HUES64 (cell line): ENCODE data around the gene BTG4.

Experiments used
- H3K27ac ChIP-seq: 2 replicates; pipeline ENCODE4 v1.7.0; 2013; ENCODE audit warnings: low read depth, low read length, inconsistent platforms
- H3K27me3 ChIP-seq: 2 replicates; pipeline ENCODE4 v1.6.1; 2013; ENCODE audit warnings: mild to moderate bottlenecking, low read length; ENCODE audit not compliant: insufficient read depth
- H3K36me3 ChIP-seq: 2 replicates; pipeline ENCODE4 v1.6.1; 2013; ENCODE audit warnings: mild to moderate bottlenecking, low read length; ENCODE audit not compliant: insufficient read depth
- H3K4me1 ChIP-seq: 2 replicates; pipeline ENCODE4 v1.6.1; 2013; ENCODE audit warnings: mild to moderate bottlenecking, low read length, moderate library complexity; ENCODE audit not compliant: insufficient read depth
- H3K4me3 ChIP-seq: 2 replicates; pipeline ENCODE4 v1.5.1; 2013; ENCODE audit warnings: mild to moderate bottlenecking, low read length, moderate library complexity
- H3K9ac ChIP-seq: 2 replicates; pipeline ENCODE4 v1.6.1; 2013; ENCODE audit warnings: mild to moderate bottlenecking, low read depth, low read length
- H3K9me3 ChIP-seq: 2 replicates; pipeline ENCODE4 v1.6.1; 2013; ENCODE audit warnings: low read depth, low read length; ENCODE audit not compliant: insufficient read depth
- WGBS: fragments of 150-250, 120-280 bp; methylation state at CpG from one replicate; pipeline ENCODE4 v1.1.7; 2013; ENCODE audit warnings: missing lambda C conversion rate; 5-methylcytosine and 5-hydroxymethylcytosine counted together

Gene BTG4

DNA sequence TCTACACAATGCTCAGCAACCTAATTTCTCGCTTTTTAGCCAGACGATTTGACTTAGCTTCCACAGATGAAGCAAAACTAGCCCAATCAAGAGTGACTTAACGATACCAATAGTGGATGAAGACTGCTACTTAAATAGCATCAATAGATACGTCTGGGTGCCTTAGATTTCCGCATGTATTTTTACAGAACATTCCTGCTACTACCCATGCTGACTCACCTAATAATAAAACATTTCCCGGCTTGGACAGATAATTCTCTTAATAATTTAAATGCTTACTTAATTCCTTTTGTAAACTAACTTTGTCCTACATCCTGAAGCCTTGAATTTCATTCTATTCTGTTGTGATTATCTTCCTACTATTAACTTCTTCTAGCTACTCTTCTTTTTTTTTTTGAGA is 23.1 kb upstream of the BTG4 start:
- Histone ChIP-seq H3K27ac (no peak overlapping the region), H3K9ac (no peak overlapping the region), H3K9me3 (no peaks in the 10 kb centered on the region; the same call in 1 of the 2 replicates), H3K36me3 (no peaks in the 10 kb centered on the region), H3K4me1 (peaks cover 25% of the 10 kb centered on the region; the same call in 1 of the 2 replicates), H3K4me3 (no peak overlapping the region), H3K27me3 (peaks cover 25% of the 10 kb centered on the region)
- 93% methylated on average over 6 of the region's 6 CpGs for WGBS

GRCh38 chr11:111532365-111532709 is 20.2 kb upstream of the BTG4 start:
- H3K27ac ChIP-seq, result no peak overlapping the region
- WGBS, result 80% methylated on average over 5 of the region's 5 CpGs
- peaks cover 18% of the 10 kb centered on the region; the same call in 1 of the 2 replicates for H3K4me1 ChIP-seq
- H3K9me3 ChIP-seq, result no peaks in the 10 kb centered on the region
- no peak overlapping the region for H3K9ac ChIP-seq
- no peak overlapping the region for H3K4me3 ChIP-seq
- H3K27me3 ChIP-seq, result peaks cover 4% of the 10 kb centered on the region; the same call in 1 of the 2 replicates
- H3K36me3 ChIP-seq, result no peaks in the 10 kb centered on the region

DNA sequence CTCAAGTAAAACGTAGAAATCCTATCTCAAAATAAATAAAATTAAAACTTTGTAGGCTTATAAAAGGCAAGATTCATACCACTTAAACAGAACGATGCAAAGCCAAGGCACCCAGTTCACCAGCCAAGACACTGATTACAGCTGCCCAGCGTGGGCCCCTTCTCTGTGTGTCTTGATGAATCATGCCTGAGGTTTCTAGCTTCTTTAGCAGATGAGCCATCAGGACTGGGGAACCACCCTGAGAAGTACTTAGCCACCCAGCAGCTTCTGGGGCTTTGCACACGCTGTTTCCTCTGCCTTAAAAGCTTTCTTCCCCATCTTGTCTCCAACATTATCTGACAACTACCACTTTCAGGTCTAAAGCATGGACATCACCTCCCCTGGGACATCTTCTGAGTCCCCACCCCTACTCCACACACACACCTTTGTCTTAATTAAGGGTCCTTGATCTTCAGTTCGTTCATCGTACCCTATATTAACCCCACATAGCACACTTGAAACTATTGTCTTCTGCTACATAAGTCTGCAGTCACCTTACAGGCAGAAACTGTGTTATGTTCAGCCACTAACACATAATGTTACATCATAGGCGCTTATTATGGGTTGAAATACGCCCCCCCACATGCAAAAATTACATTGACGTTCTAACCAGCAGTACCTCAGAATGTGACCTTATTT is 19.6 kb upstream of the BTG4 start:
- 77% methylated on average over 9 of the region's 9 CpGs for WGBS

GRCh38 chr11:111531136-111531535 is 18.9 kb upstream of the BTG4 start:
- H3K9me3 ChIP-seq, result no peaks in the 10 kb centered on the region
- H3K36me3 ChIP-seq, result no peaks in the 10 kb centered on the region
- H3K27ac ChIP-seq, result no peak overlapping the region
- peaks cover 18% of the 10 kb centered on the region; the same call in 1 of the 2 replicates for H3K4me1 ChIP-seq
- H3K9ac ChIP-seq, result no peak overlapping the region
- no peaks in the 10 kb centered on the region; the same call in 1 of the 2 replicates for H3K27me3 ChIP-seq
- no peak overlapping the region for H3K4me3 ChIP-seq

More for the DNA sequence above, 19.6 kb upstream of the BTG4 start:
- no peak overlapping the region for H3K27ac ChIP-seq
- H3K36me3 ChIP-seq, result no peaks in the 10 kb centered on the region
- no peaks in the 10 kb centered on the region for H3K9me3 ChIP-seq
- peaks cover 18% of the 10 kb centered on the region; the same call in 1 of the 2 replicates for H3K4me1 ChIP-seq
- H3K9ac ChIP-seq, result no peak overlapping the region
- H3K4me3 ChIP-seq, result no peak overlapping the region
- H3K27me3 ChIP-seq, result peaks cover 4% of the 10 kb centered on the region; the same call in 1 of the 2 replicates

- H3K4me3 ChIP-seq, result no peak overlapping the region
- H3K36me3 ChIP-seq, result no peaks in the 10 kb centered on the region
- WGBS, result 93% methylated on average over 3 of the region's 3 CpGs
- no peaks in the 10 kb centered on the region for H3K9me3 ChIP-seq
- H3K27me3 ChIP-seq, result no peaks in the 10 kb centered on the region
- H3K4me1 ChIP-seq, result peaks cover 18% of the 10 kb centered on the region; the same call in 1 of the 2 replicates
- no peak overlapping the region for H3K27ac ChIP-seq
- no peak overlapping the region for H3K9ac ChIP-seq
These were observed 17.9 kb upstream of the BTG4 start for GRCh38 chr11:111530091-111530490.

GRCh38 chr11:111528557-111528956 is 16.4 kb upstream of the BTG4 start:
- Histone ChIP-seq H3K9me3 (no peaks in the 10 kb centered on the region), H3K27ac (no peak overlapping the region), H3K9ac (no peak overlapping the region), H3K4me1 (peaks cover 18% of the 10 kb centered on the region; the same call in 1 of the 2 replicates), H3K27me3 (no peaks in the 10 kb centered on the region), H3K36me3 (no peaks in the 10 kb centered on the region), H3K4me3 (no peak overlapping the region)
- WGBS, result 95% methylated on average over 1 of the region's 1 CpG

- H3K36me3 ChIP-seq, result no peaks in the 10 kb centered on the region
- no peaks in the 10 kb centered on the region for H3K27me3 ChIP-seq
- no CpG with 5 or more reads among the region's 1 CpG for WGBS
- H3K9ac ChIP-seq, result no peak overlapping the region
- no peak overlapping the region for H3K4me3 ChIP-seq
- no peaks in the 10 kb centered on the region for H3K9me3 ChIP-seq
- H3K27ac ChIP-seq, result no peak overlapping the region
- peaks cover 10% of the 10 kb centered on the region; the same call in 1 of the 2 replicates for H3K4me1 ChIP-seq
These were observed 15.1 kb upstream of the BTG4 start for GRCh38 chr11:111527279-111527678.

- peaks cover 6% of the 10 kb centered on the region; the same call in 1 of the 2 replicates for H3K4me1 ChIP-seq
- WGBS, result 85% methylated on average over 1 of the region's 1 CpG
These were observed 14.3 kb upstream of the BTG4 start for GRCh38 chr11:111526501-111526900.

DNA sequence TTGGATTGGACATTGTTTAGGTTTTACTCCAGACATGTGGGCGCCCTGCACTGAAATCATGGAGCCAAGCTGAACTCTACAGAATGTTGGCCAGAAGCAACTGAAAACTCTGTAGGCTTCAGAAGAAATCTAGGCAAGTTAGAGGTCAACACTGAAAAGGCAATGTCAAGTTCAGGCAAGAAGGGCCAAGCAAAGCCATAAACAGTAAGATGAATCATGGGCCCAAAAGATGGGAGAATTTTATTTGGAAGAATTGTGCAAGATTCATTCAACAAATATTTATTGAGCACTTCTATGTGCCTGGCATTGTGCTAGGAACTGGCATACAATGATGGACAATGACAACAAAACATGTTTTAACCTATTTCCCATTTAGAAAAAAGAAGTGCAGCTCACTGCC is 13.3 kb upstream of the BTG4 start:
- Histone ChIP-seq H3K4me3 (no peak overlapping the region), H3K9ac (no peak overlapping the region), H3K36me3 (no peaks in the 10 kb centered on the region), H3K27ac (no peak overlapping the region), H3K27me3 (no peaks in the 10 kb centered on the region), H3K9me3 (no peaks in the 10 kb centered on the region), H3K4me1 (peaks cover 8% of the 10 kb centered on the region; the same call in 1 of the 2 replicates)
- WGBS, result 88% methylated on average over 1 of the region's 1 CpG

More at GRCh38 chr11:111526501-111526900, 14.3 kb upstream of the BTG4 start:
- no peaks in the 10 kb centered on the region for H3K9me3 ChIP-seq
- H3K27me3 ChIP-seq, result no peaks in the 10 kb centered on the region
- H3K9ac ChIP-seq, result no peak overlapping the region
- H3K36me3 ChIP-seq, result no peaks in the 10 kb centered on the region
- H3K27ac ChIP-seq, result no peak overlapping the region
- no peak overlapping the region for H3K4me3 ChIP-seq

DNA sequence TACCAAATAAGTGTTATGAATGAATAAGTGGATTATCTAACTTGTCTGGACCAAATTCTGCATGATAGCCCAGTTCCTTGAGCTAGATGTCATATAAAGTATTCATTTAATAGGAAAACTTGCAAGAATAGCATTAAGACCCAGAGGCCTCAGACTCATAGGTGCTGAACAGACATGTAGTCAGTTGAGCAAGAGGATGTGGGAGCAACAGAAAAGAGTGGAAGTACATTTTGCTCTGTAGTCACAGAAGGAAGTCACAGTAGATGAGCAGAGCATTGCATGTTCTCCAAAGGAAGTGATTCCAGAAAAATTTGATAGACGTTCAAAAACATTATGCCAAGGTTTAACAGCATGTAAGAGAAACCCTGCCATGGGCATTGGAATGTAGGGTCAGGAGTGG is 11.9 kb upstream of the BTG4 start:
- 0 out of 2 replicates have a peak, but pooled peaks cover 8% of the 10 kb centered on the region for H3K4me1 ChIP-seq
- no peak overlapping the region for H3K27ac ChIP-seq
- H3K27me3 ChIP-seq, result no peaks in the 10 kb centered on the region
- H3K36me3 ChIP-seq, result no peaks in the 10 kb centered on the region
- no peak overlapping the region for H3K9ac ChIP-seq
- no peak overlapping the region for H3K4me3 ChIP-seq
- no peaks in the 10 kb centered on the region for H3K9me3 ChIP-seq
- 94% methylated on average over 1 of the region's 1 CpG for WGBS

DNA sequence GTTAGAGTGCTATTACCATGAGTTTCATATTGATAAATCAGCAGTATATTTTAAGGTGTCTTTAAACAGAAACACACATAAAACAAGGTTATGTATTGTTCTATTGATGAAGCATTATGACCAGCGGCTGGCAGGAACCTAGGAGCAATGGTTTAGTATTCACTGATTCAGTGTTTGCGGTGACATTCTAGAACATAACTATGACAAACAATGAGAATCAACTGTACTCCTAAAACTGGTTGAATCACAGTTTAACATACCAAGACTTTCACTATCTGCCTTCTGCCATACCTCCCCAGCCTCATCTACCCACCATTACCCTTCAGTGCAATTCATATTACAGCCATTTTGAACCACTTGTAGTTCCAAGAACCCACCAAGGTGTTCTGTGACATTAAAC is 11.2 kb upstream of the BTG4 start:
- Histone ChIP-seq H3K27ac (no peak overlapping the region), H3K27me3 (no peaks in the 10 kb centered on the region), H3K9me3 (no peaks in the 10 kb centered on the region), H3K4me1 (0 out of 2 replicates have a peak, but pooled peaks cover 8% of the 10 kb centered on the region), H3K36me3 (no peaks in the 10 kb centered on the region), H3K9ac (no peak overlapping the region), H3K4me3 (no peak overlapping the region)
- WGBS, result 99% methylated on average over 2 of the region's 2 CpGs
